ENCODE measurements around the gene DUS2. TPM values are rescaled to one million over a fixed set of nuclear protein-coding genes. Genes with fewer than 3 reads are reported as not detected.

The DUS2 gene
- total and polyA plus RNA-seq, 2 of the 8 experiments (the other 6 are each of a cell fraction or from before 2014, with no cell fraction given), result 17.2 to 27.0 TPM

DNA sequence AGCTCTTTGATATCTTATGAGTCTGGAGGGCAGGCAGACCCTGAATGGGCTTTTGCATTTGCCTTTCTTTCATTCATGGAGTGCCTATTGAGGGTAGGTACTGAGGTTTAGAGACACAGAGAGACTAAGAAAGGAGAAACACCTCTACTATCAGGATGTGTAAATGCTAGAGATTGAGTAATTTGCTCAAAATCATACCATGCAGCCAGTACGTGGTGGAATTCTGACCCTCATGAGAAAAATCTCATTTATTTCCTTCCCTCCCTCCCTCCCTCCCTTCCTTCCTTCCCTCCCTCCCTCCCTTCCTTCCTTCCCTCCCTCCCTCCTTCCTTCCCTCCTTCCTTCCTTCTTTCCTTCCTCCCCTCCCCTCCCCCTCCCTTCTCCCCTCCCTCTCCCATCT is 43.7 kb downstream of the DUS2 start (continued):
- TF ChIP-seq TCF12 (IDR thresholded peaks at IDR 0.05; ENCODE audit: low read depth, low read length), result no peak
- no peak for TF ChIP-seq SP4 (IDR thresholded peaks at IDR 0.05; ENCODE audit: low read length)
- TF ChIP-seq, protein P1, sequence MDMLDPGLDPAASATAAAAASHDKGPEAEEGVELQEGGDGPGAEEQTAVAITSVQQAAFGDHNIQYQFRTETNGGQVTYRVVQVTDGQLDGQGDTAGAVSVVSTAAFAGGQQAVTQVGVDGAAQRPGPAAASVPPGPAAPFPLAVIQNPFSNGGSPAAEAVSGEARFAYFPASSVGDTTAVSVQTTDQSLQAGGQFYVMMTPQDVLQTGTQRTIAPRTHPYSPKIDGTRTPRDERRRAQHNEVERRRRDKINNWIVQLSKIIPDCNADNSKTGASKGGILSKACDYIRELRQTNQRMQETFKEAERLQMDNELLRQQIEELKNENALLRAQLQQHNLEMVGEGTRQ (IDR thresholded peaks at IDR 0.05; ENCODE audit: low read length), result no peak
- no peak for TF ChIP-seq TBP (IDR thresholded peaks at IDR 0.05; ENCODE audit: low read depth, low read length)

Data from H1 (cell line).